Measurements from ENCODE around the gene JARID2. TPM values are rescaled to one million over a fixed set of nuclear protein-coding genes. Genes with fewer than 3 reads are reported as not detected.
"Not testable (repeated sequence)": the region's sequence is repeated elsewhere in the genome, so short reads cannot be mapped to it uniquely, and the experiment has no call there.

The JARID2 gene
- total RNA-seq, 1 donor from 2014 or later = 43.9 TPM

- no peak for TF ChIP-seq CTCF (conservative IDR thresholded peaks at IDR 0.05)
- no peak for DNase-seq (ENCODE audit: extremely low spot score, unreplicated experiment)
- H3K27ac Mint-ChIP-seq = no peak overlapping the region
- H3K4me3 Mint-ChIP-seq = no peak overlapping the region
- H3K27me3 Mint-ChIP-seq = no peaks in the 10 kb centered on the region
- peaks cover 25% of the 10 kb centered on the region for H3K36me3 Mint-ChIP-seq
- peaks cover 4% of the 10 kb centered on the region for H3K9me3 Mint-ChIP-seq
- H3K4me1 Mint-ChIP-seq (ENCODE audit: unreplicated experiment) = peaks cover 26% of the 10 kb centered on the region
Measured at GRCh38 chr6:15288856-15289255, 43.0 kb downstream of the JARID2 start.

DNA sequence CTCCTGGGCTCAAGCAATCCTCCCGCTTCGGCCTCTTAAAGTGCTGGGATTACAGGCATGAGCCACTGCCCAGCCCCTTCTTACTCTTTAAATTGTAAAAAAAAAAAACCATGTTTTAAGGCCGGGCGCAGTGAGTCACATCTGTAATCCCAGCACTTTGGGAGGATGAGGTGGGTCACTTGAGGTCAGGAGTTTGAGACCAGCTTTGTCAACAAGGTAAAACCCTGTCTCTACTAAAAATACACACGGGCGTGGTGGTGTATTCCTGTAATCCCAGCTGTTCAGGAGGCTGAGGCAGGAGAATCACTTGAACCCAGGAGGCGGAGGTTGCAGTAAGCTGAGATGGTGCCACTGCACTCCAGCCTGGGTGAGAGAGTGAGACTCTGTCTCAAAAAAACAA, 43.6 kb downstream of the JARID2 start:
- H3K36me3 Mint-ChIP-seq = peaks cover 27% of the 10 kb centered on the region
- not testable (repeated sequence) for H3K27me3 Mint-ChIP-seq; DNase-seq (ENCODE audit: extremely low spot score, unreplicated experiment); H3K27ac Mint-ChIP-seq; H3K4me3 Mint-ChIP-seq; H3K9me3 Mint-ChIP-seq
- H3K4me1 Mint-ChIP-seq (ENCODE audit: unreplicated experiment) = peaks cover 30% of the 10 kb centered on the region

DNA sequence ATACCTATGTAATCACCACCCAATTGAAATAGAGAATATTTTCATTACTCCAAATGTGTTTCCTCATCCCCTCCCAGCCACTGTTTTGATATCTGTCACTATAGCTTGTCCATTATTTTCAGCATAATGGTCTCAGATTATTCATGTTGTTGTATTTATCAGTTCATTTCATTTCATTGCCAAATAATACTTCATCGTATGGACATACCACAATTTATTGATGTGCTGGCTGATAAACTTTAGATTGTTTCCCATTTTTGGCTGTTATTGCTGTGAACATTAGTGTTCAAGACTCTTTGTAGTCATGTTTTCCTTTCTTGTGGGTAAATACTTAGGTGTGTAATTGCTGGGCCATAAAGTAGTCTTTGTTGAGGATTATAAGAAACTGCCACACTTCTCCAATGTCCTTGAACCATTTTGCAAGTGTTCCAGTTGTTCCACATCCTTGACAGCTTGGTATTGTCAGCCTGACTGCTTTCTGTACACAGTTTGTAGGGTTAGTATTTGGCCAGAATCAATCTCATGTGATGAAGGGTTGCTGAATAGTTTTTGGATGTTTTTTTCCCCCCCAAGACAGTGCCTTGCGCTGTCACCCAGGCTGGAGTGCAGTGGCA, 44.3 kb downstream of the JARID2 start:
- peaks cover 4% of the 10 kb centered on the region for H3K9me3 Mint-ChIP-seq
- peaks cover 34% of the 10 kb centered on the region for H3K4me1 Mint-ChIP-seq (ENCODE audit: unreplicated experiment)

DNA sequence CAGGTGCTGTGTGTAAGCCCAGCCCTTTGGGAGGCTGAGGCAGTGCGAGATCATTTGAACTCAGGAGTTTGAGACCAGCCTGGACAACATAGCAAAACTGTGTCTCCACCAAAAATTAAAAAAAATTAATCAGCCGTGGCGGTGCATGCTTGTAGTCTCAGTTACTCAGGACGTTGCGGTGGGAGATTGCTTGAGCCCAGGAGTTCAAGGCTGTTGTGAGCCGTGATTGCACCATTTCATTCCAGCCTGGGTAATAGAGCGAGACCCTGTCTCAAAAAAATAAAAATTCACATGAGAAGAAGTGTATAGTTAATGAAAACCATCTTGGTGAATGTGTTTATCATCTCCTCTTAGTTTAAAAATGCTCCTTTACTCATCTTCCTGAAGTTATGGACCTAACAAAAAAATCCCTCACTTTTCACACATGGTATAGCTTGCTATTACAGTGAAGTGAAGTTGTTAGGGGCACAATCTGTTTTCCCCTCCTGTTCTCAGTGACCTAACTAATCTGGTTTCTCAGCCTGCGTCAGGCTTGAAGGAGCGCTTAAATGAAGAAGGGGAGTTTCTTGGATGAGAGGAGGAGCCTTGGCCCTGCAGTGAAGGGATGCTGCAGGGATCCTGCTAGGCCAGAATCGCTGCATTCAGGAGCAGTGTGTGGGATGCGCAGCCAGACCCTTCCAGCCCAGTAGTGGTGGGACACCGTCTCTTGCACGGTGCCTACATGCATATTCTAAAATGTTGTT, 45.3 kb downstream of the JARID2 start:
- peak overlapping the region; percentile 47 for H3K27ac Mint-ChIP-seq
- TF ChIP-seq CTCF (conservative IDR thresholded peaks at IDR 0.05) = no peak
- no peaks in the 10 kb centered on the region for H3K27me3 Mint-ChIP-seq
- peak overlapping the region; percentile 1 for H3K4me3 Mint-ChIP-seq
- peaks cover 4% of the 10 kb centered on the region for H3K9me3 Mint-ChIP-seq
- no peak for DNase-seq (ENCODE audit: extremely low spot score, unreplicated experiment)
- H3K36me3 Mint-ChIP-seq = peaks cover 31% of the 10 kb centered on the region
- peaks cover 34% of the 10 kb centered on the region for H3K4me1 Mint-ChIP-seq (ENCODE audit: unreplicated experiment)

More for the DNA sequence above, 44.3 kb downstream of the JARID2 start:
- Mint-ChIP-seq H3K27me3 (no peaks in the 10 kb centered on the region), H3K27ac (no peak overlapping the region), H3K36me3 (peaks cover 31% of the 10 kb centered on the region), H3K4me3 (no peak overlapping the region)
- DNase-seq (ENCODE audit: extremely low spot score, unreplicated experiment) = no peak
- no peak for TF ChIP-seq CTCF (conservative IDR thresholded peaks at IDR 0.05)

- peaks cover 29% of the 10 kb centered on the region for H3K36me3 Mint-ChIP-seq
- H3K4me1 Mint-ChIP-seq (ENCODE audit: unreplicated experiment) = peaks cover 32% of the 10 kb centered on the region
- no peak for TF ChIP-seq CTCF (conservative IDR thresholded peaks at IDR 0.05)
- DNase-seq (ENCODE audit: extremely low spot score, unreplicated experiment) = no peak
- peak overlapping the region; percentile 55 for H3K27ac Mint-ChIP-seq
- no peaks in the 10 kb centered on the region for H3K27me3 Mint-ChIP-seq
- no peak overlapping the region for H3K4me3 Mint-ChIP-seq
- peaks cover 4% of the 10 kb centered on the region for H3K9me3 Mint-ChIP-seq
Measured at GRCh38 chr6:15292721-15293302, 46.9 kb downstream of the JARID2 start.

DNA sequence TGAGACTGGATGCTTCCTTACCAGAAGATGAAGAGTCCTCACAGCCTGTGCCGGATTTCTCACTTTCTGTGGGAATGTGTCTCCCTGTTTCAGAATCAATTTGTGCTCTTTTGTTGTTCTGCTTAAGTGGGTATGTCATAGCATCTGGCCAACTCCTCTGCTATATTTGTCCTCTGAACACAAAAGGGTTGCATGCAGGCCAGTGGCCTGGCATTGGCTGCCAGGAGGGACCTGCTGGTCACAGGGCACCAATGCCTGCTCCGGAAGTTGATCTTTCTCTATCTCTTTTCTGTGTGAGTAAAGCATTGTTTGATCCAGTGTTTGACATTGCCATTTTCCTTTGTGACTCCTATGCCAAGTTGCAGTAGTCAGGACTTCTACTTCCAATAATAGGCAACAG, 47.8 kb downstream of the JARID2 start:
- Mint-ChIP-seq H3K27ac (no peak overlapping the region), H3K9me3 (peaks cover 4% of the 10 kb centered on the region), H3K36me3 (peaks cover 26% of the 10 kb centered on the region), H3K4me1 (ENCODE audit: unreplicated experiment) (peaks cover 34% of the 10 kb centered on the region), H3K4me3 (no peak overlapping the region), H3K27me3 (no peaks in the 10 kb centered on the region)
- DNase-seq (ENCODE audit: extremely low spot score, unreplicated experiment) = no peak
- TF ChIP-seq CTCF (conservative IDR thresholded peaks at IDR 0.05) = no peak
